CD4-positive, alpha-beta T cell treated with Interleukin-17A for 4 hours (primary cell): ENCODE data around the gene CSNK1A1.
"Not testable (repeated sequence)": the region's sequence is repeated elsewhere in the genome, so short reads cannot be mapped to it uniquely, and the experiment has no call there.

Experiments used
- DNase-seq: peaks from one replicate; pipeline ENCODE4 v3.0.0-alpha.2; 2020; ENCODE audit warnings: mixed read lengths

Gene CSNK1A1

DNA sequence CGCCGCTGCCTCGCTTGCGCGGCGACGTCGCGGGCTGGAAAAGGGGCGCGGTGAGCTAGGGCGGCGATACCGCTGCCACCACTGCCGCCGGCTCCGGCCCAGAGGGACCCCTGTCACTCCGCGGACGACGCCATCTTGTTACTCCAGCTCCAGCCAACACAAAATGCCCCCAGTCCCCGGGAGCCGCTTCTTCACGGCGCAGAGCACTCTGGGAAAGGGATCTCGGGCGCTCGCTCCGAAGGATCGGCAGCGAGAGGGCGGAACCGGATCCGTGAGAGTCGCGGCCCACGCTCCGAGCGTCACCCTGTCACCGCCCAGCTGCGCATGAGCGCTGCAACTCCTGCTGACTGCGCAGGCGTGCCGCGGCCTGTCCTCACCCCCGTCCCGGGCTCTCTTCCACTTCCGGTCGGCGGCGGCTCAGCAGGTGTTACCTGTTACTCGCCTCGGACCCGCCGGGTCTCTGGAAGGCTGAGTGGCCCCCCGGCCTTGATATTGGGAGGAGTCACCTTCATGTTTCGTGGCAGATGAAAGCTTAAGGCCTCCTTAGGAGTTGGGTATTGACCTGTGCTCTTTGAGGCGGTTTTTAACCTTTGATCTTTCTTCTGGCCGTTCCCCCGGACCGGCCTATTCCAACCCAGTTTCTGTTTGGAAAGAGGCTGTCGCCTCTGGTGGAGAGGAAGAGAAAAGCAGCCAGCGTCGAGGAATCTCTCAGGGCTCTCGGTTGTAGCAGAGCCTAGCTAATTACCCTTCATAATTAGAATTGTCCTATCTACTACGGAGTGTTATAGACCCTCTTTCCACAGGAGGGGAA, at the start of gene CSNK1A1:
TSS of gene CSNK1A1 (minus strand) at position 213 of the 811 bp plus-strand sequence. CDS start 475 bp downstream, outside the sequence.
- DNase-seq: peak; percentile 99

- DNase-seq: no peak
Observed at GRCh38 chr5:149600932-149601331, 49.7 kb upstream of the CSNK1A1 start.

DNA sequence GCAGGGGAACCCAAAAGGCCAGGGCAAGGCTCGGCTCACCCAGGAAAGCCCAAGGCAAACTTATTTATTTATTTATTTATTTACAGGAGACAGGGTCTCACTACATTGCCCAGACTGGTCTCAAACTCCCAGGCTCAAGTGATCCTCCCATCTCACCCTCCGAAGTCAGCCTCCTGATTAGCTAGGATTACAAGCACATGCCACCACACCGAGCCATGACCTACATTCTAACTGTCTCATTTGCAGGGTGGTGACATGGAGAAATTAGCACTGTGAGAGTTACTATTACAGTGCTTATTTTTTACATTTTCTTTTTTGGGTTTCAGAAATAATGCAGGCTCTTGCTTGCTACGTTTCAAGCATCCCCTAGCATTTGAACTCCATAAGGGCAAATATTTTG, 48.1 kb upstream of the CSNK1A1 start:
- DNase-seq: no peak

DNA sequence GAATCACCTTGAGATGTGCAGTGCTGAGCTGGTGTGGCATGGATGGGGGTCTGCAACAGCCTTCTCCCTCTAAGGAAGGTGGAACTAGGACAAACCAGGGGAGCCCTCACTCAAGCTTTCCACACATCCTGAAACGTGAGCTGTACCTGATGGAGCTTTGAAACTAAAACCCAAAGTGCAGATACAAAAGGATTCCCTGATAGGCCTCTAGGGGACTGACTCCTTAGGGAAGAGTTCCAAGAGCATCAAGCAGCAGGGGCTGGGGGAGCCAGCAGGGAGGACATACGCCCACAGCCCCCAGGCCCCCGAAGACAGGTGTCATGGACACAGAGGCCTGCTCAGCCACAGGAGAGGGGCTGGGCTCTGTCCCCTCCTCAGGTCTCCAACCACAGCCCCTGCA, 47.7 kb upstream of the CSNK1A1 start:
- no peak for DNase-seq

DNA sequence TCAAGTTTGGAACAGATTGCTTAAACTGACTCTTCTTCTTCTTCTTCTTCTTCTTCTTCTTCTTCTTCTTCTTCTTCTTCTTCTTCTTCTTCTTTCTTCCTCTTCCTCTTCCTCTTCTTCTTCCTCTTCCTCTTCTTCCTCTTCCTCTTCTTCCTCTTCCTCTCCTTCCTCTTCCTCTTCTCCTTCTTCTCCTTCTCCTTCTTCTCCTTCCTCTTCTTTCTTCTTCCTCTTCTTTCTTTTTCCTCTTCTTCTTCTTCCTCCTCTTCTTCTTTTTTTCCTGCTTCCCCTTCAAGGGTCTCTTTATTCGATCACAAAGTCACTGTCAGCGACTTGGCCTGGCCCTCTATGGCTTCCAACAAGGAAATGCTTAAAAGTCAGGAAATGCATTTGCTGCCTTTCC, 47.0 kb upstream of the CSNK1A1 start:
- not testable (repeated sequence) for DNase-seq

GRCh38 chr5:149597618-149598017, 46.4 kb upstream of the CSNK1A1 start:
- DNase-seq: no peak

GRCh38 chr5:149596712-149597111, 45.5 kb upstream of the CSNK1A1 start:
- DNase-seq: no peak

- not testable (repeated sequence) for DNase-seq
Observed at GRCh38 chr5:149595105-149595504, 43.9 kb upstream of the CSNK1A1 start.

- DNase-seq: no peak
Observed at GRCh38 chr5:149594206-149594895, 43.1 kb upstream of the CSNK1A1 start.

GRCh38 chr5:149593370-149593769, 42.1 kb upstream of the CSNK1A1 start:
- no peak for DNase-seq

DNA sequence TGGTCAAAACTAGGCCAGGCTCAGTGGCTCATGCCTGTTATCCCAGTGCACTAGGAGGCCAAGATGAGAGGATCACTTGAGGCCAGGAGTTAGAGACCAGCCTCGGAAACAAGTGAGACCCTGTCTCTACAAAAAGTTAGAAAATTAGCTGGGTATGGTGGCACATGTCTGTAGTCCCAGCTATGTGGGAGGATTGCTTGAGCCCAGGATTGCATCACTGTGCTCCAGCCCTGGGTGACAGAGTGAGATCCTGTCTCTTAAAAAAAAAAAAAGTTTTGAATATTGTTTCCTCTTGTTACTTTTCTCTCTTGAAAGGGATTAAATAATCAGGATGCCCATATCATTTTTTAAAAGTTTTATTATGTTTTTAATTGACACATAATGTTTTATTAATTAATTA, 37.7 kb upstream of the CSNK1A1 start:
- DNase-seq: no peak

DNA sequence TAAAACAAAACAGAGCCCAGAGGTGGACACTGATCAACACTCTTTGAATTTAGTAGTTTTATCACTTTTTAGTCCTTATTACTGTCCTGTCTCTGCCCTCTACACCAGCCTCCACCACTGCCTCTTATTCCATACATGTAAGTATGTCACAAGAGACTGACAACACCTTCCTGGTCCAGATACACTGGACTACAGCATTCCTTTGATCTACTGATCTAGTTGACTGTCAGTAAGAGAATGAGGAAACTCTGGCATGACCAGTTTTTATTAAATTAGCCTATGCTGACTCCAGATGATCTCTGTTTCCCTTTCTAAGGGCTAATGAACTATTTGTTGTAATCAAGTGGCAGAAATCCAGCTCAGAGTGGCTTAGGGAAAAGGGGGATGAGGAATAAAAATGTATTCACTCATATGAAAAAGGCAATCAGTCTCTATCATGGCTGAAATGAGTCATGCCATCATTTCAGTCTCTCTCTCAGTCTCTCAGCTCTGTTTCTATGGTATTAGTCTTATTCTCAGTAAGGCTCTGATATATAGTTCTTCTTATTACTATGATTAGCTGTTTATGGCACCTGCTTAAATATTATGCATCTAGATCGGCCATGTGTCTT, 35.6 kb upstream of the CSNK1A1 start:
- DNase-seq: no peak

DNA sequence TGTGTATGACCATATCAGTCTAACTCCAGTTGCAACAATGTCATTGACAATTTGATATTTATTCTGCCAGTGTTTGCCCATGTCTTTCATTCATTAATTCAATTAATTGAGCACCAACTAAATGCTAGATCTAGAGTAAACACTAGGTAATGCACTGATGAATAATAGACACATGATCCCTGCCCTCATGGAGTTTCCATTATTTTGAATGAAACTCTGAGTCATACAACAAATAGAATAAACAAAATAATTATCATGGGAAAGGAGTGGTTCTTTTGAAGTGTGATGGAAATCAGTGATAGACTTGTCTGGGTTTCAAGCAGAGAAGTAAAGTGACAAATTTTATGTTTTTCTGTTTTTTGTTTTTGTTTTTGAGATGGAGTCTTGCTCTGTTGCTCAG, 34.7 kb upstream of the CSNK1A1 start:
- DNase-seq: no peak

GRCh38 chr5:149584121-149584520, 32.9 kb upstream of the CSNK1A1 start:
- DNase-seq: no peak

GRCh38 chr5:149583394-149583793, 32.2 kb upstream of the CSNK1A1 start:
- no peak for DNase-seq

- no peak for DNase-seq
Observed at GRCh38 chr5:149581931-149582768, 30.9 kb upstream of the CSNK1A1 start.

- peak; percentile 60 for DNase-seq
Observed at GRCh38 chr5:149581192-149581861, 30.1 kb upstream of the CSNK1A1 start, which contains the start of gene ARHGEF37. ARHGEF37 (plus strand) TSS chr5:149581498; CDS start chr5:149597770, 16,272 bp downstream.

- no peak for DNase-seq
Observed at GRCh38 chr5:149580808-149581191, 29.6 kb upstream of the CSNK1A1 start.

GRCh38 chr5:149578896-149579295, 27.7 kb upstream of the CSNK1A1 start:
- DNase-seq: no peak

- DNase-seq: peak; percentile 7
Observed at GRCh38 chr5:149576021-149576420, 24.8 kb upstream of the CSNK1A1 start.

- no peak for DNase-seq
Observed at GRCh38 chr5:149575131-149575530, 23.9 kb upstream of the CSNK1A1 start.

- no peak for DNase-seq
Observed at GRCh38 chr5:149572576-149573231, 21.5 kb upstream of the CSNK1A1 start.
